DMS53 treated with DMSO at 0.1 percent for 48 hours (cell line): ENCODE data around the gene IFI30.
A peak's percentile ranks its signal among the peaks of the same experiment; 100 is the strongest.
"Not testable (repeated sequence)": the region's sequence is repeated elsewhere in the genome, so short reads cannot be mapped to it uniquely, and the experiment has no call there.

ENCODE experiments used
- DNase-seq: peaks from one replicate; lab custom pipeline; 2025; ENCODE audit not compliant: unreplicated experiment; lab: John Stamatoyannopoulos, UW

Gene IFI30

GRCh38 chr19:18202397-18202777 lies 28.8 kb downstream of the IFI30 start:
- no peak for DNase-seq

- no peak for DNase-seq
Measured at GRCh38 chr19:18202778-18203407, 29.3 kb downstream of the IFI30 start.

- DNase-seq, result no peak
Measured at GRCh38 chr19:18203408-18203862, 29.8 kb downstream of the IFI30 start.

- DNase-seq, result peak; percentile 100
Measured at GRCh38 chr19:18203863-18204393, 30.3 kb downstream of the IFI30 start, which contains the start of gene RAB3A. RAB3A (minus strand) TSS chr19:18204042; CDS start chr19:18202740, 1,302 bp downstream.

GRCh38 chr19:18204394-18205199 lies 31.0 kb downstream of the IFI30 start:
- peak; percentile 72 for DNase-seq

GRCh38 chr19:18205200-18205892 lies 31.7 kb downstream of the IFI30 start:
- no peak for DNase-seq

GRCh38 chr19:18206018-18206417 lies 32.4 kb downstream of the IFI30 start:
- DNase-seq, result no peak

- no peak for DNase-seq
Measured at GRCh38 chr19:18208098-18208951, 34.7 kb downstream of the IFI30 start.

GRCh38 chr19:18209912-18210311 lies 36.3 kb downstream of the IFI30 start:
- not testable (repeated sequence) for DNase-seq

- DNase-seq, result no peak
Measured at GRCh38 chr19:18211683-18212082, 38.1 kb downstream of the IFI30 start.

GRCh38 chr19:18214779-18215433 lies 41.3 kb downstream of the IFI30 start:
- DNase-seq, result no peak

- no peak for DNase-seq
Measured at GRCh38 chr19:18216789-18217188, 43.2 kb downstream of the IFI30 start.

- DNase-seq, result no peak
Measured at GRCh38 chr19:18218159-18218558, 44.5 kb downstream of the IFI30 start.

- no peak for DNase-seq
Measured at GRCh38 chr19:18218600-18218999, 45.0 kb downstream of the IFI30 start.

GRCh38 chr19:18219911-18220631 lies 46.5 kb downstream of the IFI30 start:
- DNase-seq, result no peak

- DNase-seq, result no peak
Measured at GRCh38 chr19:18220632-18221275, 47.1 kb downstream of the IFI30 start.

- no peak for DNase-seq
Measured at GRCh38 chr19:18221815-18222725, 48.5 kb downstream of the IFI30 start.
